Fibroblast of skin of left quadriceps (primary cell): Measurements from ENCODE around the gene PLCE1.
"Not testable (repeated sequence)": the region's sequence is repeated elsewhere in the genome, so short reads cannot be mapped to it uniquely, and the experiment has no call there.

Experiments used
- DNase-seq, 2 experiments: peaks; one replicate each; pipeline ENCODE4 v3.0.0-alpha.2; 2013; ENCODE audit warnings: low read depth in 2 of 2

Gene PLCE1

DNA sequence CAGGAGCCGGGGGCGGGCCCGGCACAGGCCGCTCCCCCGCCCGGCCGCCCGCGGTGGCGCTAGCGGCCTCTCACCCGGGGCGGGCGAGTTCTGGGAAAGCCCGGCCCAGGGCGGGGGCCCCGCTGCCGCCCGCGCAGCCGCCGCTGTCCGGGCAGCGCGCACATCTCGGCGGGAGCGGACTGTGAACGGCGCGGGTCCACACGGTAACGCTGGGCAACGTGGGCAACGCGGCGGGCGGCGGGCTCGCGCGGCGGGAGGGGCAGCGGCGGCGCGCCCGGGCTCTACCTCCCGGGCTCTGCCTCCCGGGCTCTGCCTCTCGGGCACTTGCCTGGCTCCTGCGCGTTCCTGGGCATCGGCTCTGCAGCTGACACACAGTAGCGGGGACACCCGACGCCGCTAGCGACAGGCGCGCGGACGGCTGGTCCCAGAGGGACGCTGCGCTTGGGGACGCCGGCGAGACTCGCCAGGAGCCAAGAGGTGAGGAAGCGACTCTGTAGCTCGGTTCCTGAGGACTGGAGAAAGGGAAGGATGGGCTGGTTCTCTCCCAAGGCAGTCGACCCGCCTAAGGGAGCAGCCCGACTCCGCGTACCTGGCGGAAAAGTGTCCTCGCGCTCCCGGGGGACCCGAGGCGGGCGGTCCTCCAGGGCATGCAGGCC lies at the start of gene PLCE1:
Gene PLCE1, plus strand, starts transcription at position 150 of the 656 bp plus-strand sequence. CDS start 37,116 bp downstream, outside the sequence.
- DNase-seq = no peak

DNA sequence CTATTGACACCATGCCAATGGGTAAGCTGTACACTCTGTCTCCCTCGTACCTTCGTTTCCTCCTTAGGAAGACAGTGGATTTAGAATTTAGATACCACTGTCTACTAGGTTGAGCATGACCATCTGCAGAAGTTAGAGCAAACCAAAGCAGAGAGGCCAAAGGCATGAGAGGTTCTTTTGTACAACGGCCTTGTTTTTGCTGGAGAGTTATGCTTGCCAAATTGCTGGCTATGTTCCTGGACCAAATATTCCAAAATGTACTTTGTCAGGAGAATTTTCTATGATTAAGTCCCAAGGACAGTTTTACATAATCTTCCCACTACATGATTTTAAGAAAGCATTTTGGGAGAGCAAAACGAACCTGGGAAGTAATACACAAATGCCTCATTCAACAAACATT lies 47.9 kb upstream of the PLCE1 start:
- no peak for DNase-seq

- DNase-seq = peak; percentile 21 to 31
These were observed 46.7 kb upstream of the PLCE1 start for GRCh38 chr10:93947055-93947454.

DNA sequence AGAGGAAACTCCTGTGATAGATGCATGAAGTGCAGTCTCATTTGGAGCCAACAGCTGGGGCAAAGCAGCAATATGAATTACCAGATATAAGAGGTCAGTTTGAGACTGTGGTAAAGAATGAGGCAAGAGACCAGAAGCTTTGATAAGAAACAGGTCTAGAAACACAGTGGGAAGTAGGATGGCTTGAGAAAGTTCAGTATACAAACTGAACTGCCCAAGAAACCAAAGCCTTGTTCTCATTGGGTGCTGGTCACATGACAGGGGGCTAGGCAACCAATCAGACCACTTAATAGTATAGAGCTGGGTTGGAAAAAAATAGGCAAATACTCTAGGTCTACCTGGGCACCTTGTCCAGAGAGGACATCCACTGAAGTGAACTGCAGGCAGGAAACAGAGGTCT lies 46.2 kb upstream of the PLCE1 start:
- no peak for DNase-seq

- no peak for DNase-seq
These were observed 41.8 kb upstream of the PLCE1 start for GRCh38 chr10:93951905-93952304.

GRCh38 chr10:93954299-93954698 lies 39.4 kb upstream of the PLCE1 start:
- DNase-seq = no peak

- peak; percentile 3 to 10 for DNase-seq
These were observed 38.9 kb upstream of the PLCE1 start for GRCh38 chr10:93954726-93955363.

- DNase-seq = no peak
These were observed 34.9 kb upstream of the PLCE1 start for GRCh38 chr10:93958834-93959233.

DNA sequence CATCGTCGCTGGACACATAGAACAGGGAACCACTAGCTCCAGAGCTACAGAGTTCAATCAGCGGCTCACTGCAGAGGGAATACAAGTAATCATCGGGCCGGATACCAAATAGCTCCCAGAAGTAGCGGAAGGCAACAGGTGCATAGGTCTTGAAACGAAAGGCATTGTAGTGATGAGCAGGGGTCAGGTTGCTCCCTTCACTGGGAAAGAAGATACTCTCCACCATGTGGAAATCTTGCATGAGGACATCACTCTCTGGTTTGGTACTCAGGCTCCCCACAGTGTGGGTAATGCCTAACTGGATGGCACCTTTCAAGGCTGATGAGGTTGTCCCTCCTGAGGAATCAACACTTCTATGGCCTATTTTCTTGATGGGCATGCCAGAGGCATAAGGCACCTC lies 32.7 kb upstream of the PLCE1 start:
- not testable (repeated sequence) for DNase-seq

- no peak for DNase-seq
These were observed 30.8 kb upstream of the PLCE1 start for GRCh38 chr10:93962973-93963372.

GRCh38 chr10:93963434-93963833 lies 30.3 kb upstream of the PLCE1 start:
- DNase-seq = no peak

- DNase-seq = no peak
These were observed 27.8 kb upstream of the PLCE1 start for GRCh38 chr10:93965911-93966310.

- DNase-seq = no peak
These were observed 26.0 kb upstream of the PLCE1 start for GRCh38 chr10:93967756-93968155.

- no peak for DNase-seq
These were observed 25.2 kb upstream of the PLCE1 start for GRCh38 chr10:93968540-93968945.

DNA sequence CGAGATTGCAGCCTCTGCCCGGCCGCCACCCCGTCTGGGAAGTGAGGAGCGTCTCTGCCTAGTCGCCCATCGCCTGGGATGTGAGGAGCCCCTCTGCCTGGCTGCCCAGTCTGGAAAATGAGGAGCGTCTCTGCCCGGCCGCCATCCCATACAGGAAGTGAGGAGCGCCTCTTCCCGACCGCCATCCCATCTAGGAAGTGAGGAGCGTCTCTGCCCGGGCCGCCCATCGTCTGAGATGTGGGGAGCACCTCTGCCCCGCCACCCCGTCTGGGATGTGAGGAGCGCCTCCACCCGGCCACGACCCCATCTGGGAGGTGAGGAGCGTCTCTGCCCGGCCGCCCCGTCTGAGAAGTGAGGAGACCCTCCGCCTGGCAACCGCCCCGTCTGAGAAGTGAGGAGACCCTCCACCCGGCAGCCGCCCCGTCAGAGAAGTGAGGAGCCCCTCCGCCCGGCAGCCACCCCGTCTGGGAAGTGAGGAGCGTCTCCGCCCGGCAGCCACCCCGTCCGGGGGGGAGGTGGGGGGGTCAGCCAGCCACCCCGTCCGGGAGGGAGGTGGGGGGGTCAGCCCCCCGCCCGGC lies 23.2 kb upstream of the PLCE1 start:
- DNase-seq = not testable (repeated sequence)

DNA sequence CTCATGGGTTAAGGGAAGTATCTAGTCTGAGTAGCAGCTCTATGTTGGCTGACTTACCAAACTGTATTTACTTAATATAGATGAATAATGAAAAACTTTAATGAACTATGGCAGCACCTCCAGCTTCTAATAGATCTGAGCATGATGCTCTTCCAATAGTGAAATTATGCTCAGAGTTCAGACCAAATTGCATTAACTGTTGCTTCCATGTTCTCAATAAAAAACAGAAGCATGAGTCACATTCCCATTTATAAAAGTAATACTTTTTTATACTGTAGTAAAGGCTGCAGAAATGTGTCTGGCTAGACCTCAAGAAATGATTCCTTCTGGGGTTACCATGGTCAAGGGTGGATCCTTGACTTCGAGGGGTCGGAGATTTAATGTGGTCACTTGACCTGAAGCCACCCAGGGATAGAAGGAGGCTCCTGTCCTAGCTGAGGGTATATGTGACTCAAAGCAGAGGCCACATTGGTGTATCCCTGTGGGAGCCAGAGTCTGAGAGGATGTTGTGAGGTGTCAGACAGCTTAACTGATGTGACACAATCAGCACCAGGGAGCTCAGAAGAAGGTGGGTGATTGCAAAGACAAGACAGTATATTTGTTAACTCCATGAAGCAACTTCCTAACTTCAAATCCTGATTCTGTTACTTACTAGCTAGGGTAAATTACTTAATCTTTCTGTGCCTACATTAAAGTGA lies 19.8 kb upstream of the PLCE1 start:
- DNase-seq = no peak

GRCh38 chr10:93977442-93977841 lies 16.3 kb upstream of the PLCE1 start:
- no peak for DNase-seq

DNA sequence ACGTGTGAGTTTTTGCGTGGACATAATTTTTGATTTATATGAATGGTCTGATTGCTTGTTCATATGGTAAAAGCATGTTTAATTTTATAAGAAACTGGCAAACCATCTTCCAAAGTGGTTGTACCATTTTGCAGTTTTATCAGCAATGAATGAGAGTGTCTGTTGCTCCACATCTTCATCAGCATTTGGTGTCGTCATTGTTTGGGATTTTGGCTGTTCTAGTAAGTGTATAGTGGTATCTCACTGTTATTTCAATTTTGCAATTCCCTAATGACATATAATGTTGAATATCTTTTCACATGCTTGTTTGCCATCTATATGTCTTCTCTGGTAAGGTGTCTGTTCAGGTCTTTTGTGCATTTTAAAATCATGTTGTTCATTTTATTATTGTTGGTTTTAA lies 13.2 kb upstream of the PLCE1 start:
- DNase-seq = no peak

GRCh38 chr10:93991114-93991513 lies 2.6 kb upstream of the PLCE1 start:
- no peak for DNase-seq

- DNase-seq = peak in 1 of 2 experiments; percentile 33
These were observed 2.0 kb upstream of the PLCE1 start for GRCh38 chr10:93991596-93992284.

- no peak for DNase-seq
These were observed 1.2 kb upstream of the PLCE1 start for GRCh38 chr10:93992400-93993030.

- DNase-seq = no peak
These were observed 333 bp upstream of the PLCE1 start for GRCh38 chr10:93993414-93993781.
